ENCODE data around the gene EYS. TPM values are rescaled to one million over a fixed set of nuclear protein-coding genes. Genes with fewer than 3 reads are reported as not detected.

The EYS gene
- total and polyA plus RNA-seq, 9 of the 15 experiments (the other 6 are each of a cell fraction or from before 2014, with no cell fraction given), result 0.03 to 0.36 (median 0.10) TPM; not detected in 2

GRCh38 chr6:64774881-64775280, 932.1 kb downstream of the EYS start (continued):
- no peak for TF ChIP-seq NRF1 (conservative IDR thresholded peaks at IDR 0.05 in 1 of 2, IDR thresholded peaks at IDR 0.05 in 1 of 2)
- no peak for TF ChIP-seq GTF3C2 (IDR thresholded peaks at IDR 0.05; ENCODE audit: borderline replicate concordance, extremely low read depth, insufficient read length)
- TF ChIP-seq CTCF (IDR thresholded peaks at IDR 0.05 in 2 of 3, conservative IDR thresholded peaks at IDR 0.05 in 1 of 3; ENCODE audit: insufficient read depth in 2 of 3, low read depth in 1 of 3, low read length in 3 of 3), result no peak

GRCh38 chr6:64750910-64751309, 956.1 kb downstream of the EYS start:
- no peak overlapping the region for H3K9ac ChIP-seq (ENCODE audit: insufficient read depth in 1 of 2, low read depth in 2 of 2, low read length in 2 of 2)
- DNase-seq (ENCODE audit: extremely low read depth in 1 of 4, low spot score in 3 of 4), result no peak
- H3K79me2 ChIP-seq (ENCODE audit: control insufficient read depth, insufficient read depth, low read length), result no peaks in the 10 kb centered on the region
- TF ChIP-seq SOX6 (IDR thresholded peaks at IDR 0.05) (no peak), NR4A1 (CRISPR knock-in tag; IDR thresholded peaks at IDR 0.05) (no peak), NR4A1 (tag; IDR thresholded peaks at IDR 0.05) (no peak), NCOA6 (IDR thresholded peaks at IDR 0.05) (no peak), TSC22D4 (tag; IDR thresholded peaks at IDR 0.05) (no peak), CBX1 (IDR thresholded peaks at IDR 0.05; ENCODE audit: low read depth) (no peak), FOXA3 (CRISPR knock-in tag; conservative IDR thresholded peaks at IDR 0.05 in 1 of 2, IDR thresholded peaks at IDR 0.05 in 1 of 2) (no peak), ZNF384 (IDR thresholded peaks at IDR 0.05; ENCODE audit: low read depth, low read length) (no peak), CREB3L1 (IDR thresholded peaks at IDR 0.05; ENCODE audit: borderline replicate concordance, low read depth) (no peak), CBFB (CRISPR knock-in tag; IDR thresholded peaks at IDR 0.05) (no peak), HOXB6 (CRISPR knock-in tag; IDR thresholded peaks at IDR 0.05; ENCODE audit: borderline replicate concordance) (no peak)
- intact Hi-C loops (cut with micrococcal nuclease), result no loop called here
- H3K27me3 ChIP-seq (ENCODE audit: control insufficient read depth in 2 of 2, insufficient read depth in 2 of 2, low read length in 2 of 2), result no peaks in the 10 kb centered on the region
- no peak overlapping the region for H3K4me3 ChIP-seq
- BruUV-seq (replicated peaks), result no TSS peak
- ChIA-PET CTCF (ENCODE audit: low intra/inter-chr PET ratio) (no interaction called here), POLR2A (no interaction called here)
- 0% methylated on average over 1 of the region's 2 CpGs for WGBS (ENCODE audit: insufficient coverage, low coverage, missing lambda C conversion rate)
- in situ Hi-C loops (cut with MboI), result no loop called here
- no peaks in the 10 kb centered on the region for H3K9me1 ChIP-seq (ENCODE audit: control insufficient read depth, insufficient read depth, low read length)
- no peaks in the 10 kb centered on the region for H3K4me1 ChIP-seq (replicated peaks in 1 of 2; ENCODE audit: control insufficient read depth in 2 of 2, insufficient read depth in 2 of 2, low read length in 2 of 2)
- no peak for ATAC-seq
- no peak for FAIRE-seq
- H3K9me3 ChIP-seq (replicated peaks; ENCODE audit: control insufficient read depth, insufficient read depth, low read depth, low read length), result no peaks in the 10 kb centered on the region
- no peaks in the 10 kb centered on the region for H4K20me1 ChIP-seq (replicated peaks; ENCODE audit: control insufficient read depth, insufficient read depth, low read length)
- H3K4me2 ChIP-seq (ENCODE audit: insufficient read depth, low read length), result no peak overlapping the region
- H3K27ac ChIP-seq (ENCODE audit: extremely low read depth, low read depth, low read length), result no peak overlapping the region
- H3K36me3 ChIP-seq (ENCODE audit: control insufficient read depth, insufficient read depth, low read length), result no peaks in the 10 kb centered on the region
- no peak overlapping the region for H2AFZ ChIP-seq (ENCODE audit: low read depth, low read length)
